ENCODE measurements around the gene PNKP.

- TF ChIP-seq EP300 (IDR thresholded peaks at IDR 0.05) = no peak
- TF ChIP-seq CTCF (IDR thresholded peaks at IDR 0.05) = no peak
Observed at GRCh38 chr19:49883094-49883493, 15.7 kb upstream of the PNKP start.
